ENCODE results near the gene FFAR2. TPM values are rescaled to one million over a fixed set of nuclear protein-coding genes. Genes with fewer than 3 reads are reported as not detected.

The FFAR2 gene
- total RNA-seq, 1 donor from 2014 or later: 2.6 TPM

GRCh38 chr19:35410487-35410886, 37.6 kb upstream of the FFAR2 start:
- Histone ChIP-seq H3K36me3 (no peaks in the 10 kb centered on the region), H3K9me3 (no peaks in the 10 kb centered on the region), H3K27me3 (peaks cover 4% of the 10 kb centered on the region), H3K27ac (no peak overlapping the region), H3K4me1 (no peaks in the 10 kb centered on the region), H3K4me3 (no peak overlapping the region)
- no peak for TF ChIP-seq CTCF (IDR thresholded peaks at IDR 0.05)
- ATAC-seq (no peak), DNase-seq (no peak)
- intact Hi-C loops (cut with DNase I): no loop called here

GRCh38 chr19:35414442-35414841, 33.6 kb upstream of the FFAR2 start:
- intact Hi-C loops (cut with DNase I): no loop called here

GRCh38 chr19:35416331-35416730, 31.7 kb upstream of the FFAR2 start:
- Histone ChIP-seq H3K27me3 (peaks cover 15% of the 10 kb centered on the region), H3K4me3 (no peak overlapping the region), H3K27ac (no peak overlapping the region), H3K4me1 (no peaks in the 10 kb centered on the region), H3K36me3 (no peaks in the 10 kb centered on the region), H3K9me3 (no peaks in the 10 kb centered on the region)
- DNase-seq (no peak), ATAC-seq (no peak)
- intact Hi-C loops (cut with DNase I): no loop called here
- no peak for TF ChIP-seq CTCF (IDR thresholded peaks at IDR 0.05)

More at GRCh38 chr19:35414442-35414841, 33.6 kb upstream of the FFAR2 start:
- DNase-seq (no peak), ATAC-seq (no peak)
- H3K27ac ChIP-seq: no peak overlapping the region
- H3K9me3 ChIP-seq: no peaks in the 10 kb centered on the region
- no peaks in the 10 kb centered on the region for H3K4me1 ChIP-seq
- H3K4me3 ChIP-seq: no peak overlapping the region
- peaks cover 15% of the 10 kb centered on the region for H3K27me3 ChIP-seq
- TF ChIP-seq CTCF (IDR thresholded peaks at IDR 0.05): no peak
- H3K36me3 ChIP-seq: no peaks in the 10 kb centered on the region

GRCh38 chr19:35417278-35417677, 30.8 kb upstream of the FFAR2 start:
- Histone ChIP-seq H3K27me3 (peaks cover 15% of the 10 kb centered on the region), H3K27ac (no peak overlapping the region), H3K9me3 (no peaks in the 10 kb centered on the region), H3K36me3 (no peaks in the 10 kb centered on the region), H3K4me1 (no peaks in the 10 kb centered on the region), H3K4me3 (no peak overlapping the region)
- intact Hi-C loops (cut with DNase I): no loop called here
- TF ChIP-seq CTCF (IDR thresholded peaks at IDR 0.05): no peak
- DNase-seq: no peak
- no peak for ATAC-seq

- Histone ChIP-seq H3K4me3 (no peak overlapping the region), H3K27me3 (peaks cover 15% of the 10 kb centered on the region), H3K9me3 (no peaks in the 10 kb centered on the region), H3K27ac (no peak overlapping the region), H3K36me3 (no peaks in the 10 kb centered on the region), H3K4me1 (no peaks in the 10 kb centered on the region)
- no peak for TF ChIP-seq CTCF (IDR thresholded peaks at IDR 0.05)
- intact Hi-C loops (cut with DNase I): no loop called here
- DNase-seq (no peak), ATAC-seq (no peak)
These were observed 30.1 kb upstream of the FFAR2 start for GRCh38 chr19:35417713-35418534.
